ENCODE results near the gene GRIK1.

GRCh38 chr21:29654203-29654602 lies 285.6 kb downstream of the GRIK1 start:
- TF ChIP-seq POLR2AphosphoS5 (IDR thresholded peaks at IDR 0.05; ENCODE audit: borderline replicate concordance, low read depth, low read length) (no peak), EZH2 (IDR thresholded peaks at IDR 0.05) (no peak)

Data from SK-N-MC (cell line).